ENCODE results near the gene SDHC. TPM values are rescaled to one million over a fixed set of nuclear protein-coding genes. Genes with fewer than 3 reads are reported as not detected.
"Not testable (repeated sequence)": the region's sequence is repeated elsewhere in the genome, so short reads cannot be mapped to it uniquely, and the experiment has no call there.

The SDHC gene
- total and polyA plus RNA-seq, 2 donors = 19.8 to 93.5 TPM

GRCh38 chr1:161402446-161402845, 88.3 kb downstream of the SDHC start:
- 98% methylated on average over 3 of the region's 3 CpGs for WGBS
- Histone ChIP-seq H3K9me3 (ENCODE audit: control insufficient read depth in 2 of 2, insufficient read depth in 1 of 2, low read length in 1 of 2) (peaks cover 0 to 9% of the 10 kb centered on the region in 2 donors), H3K4me1 (ENCODE audit: control insufficient read depth in 2 of 2, insufficient read depth in 2 of 2, low read length in 2 of 2) (peaks cover 4 to 5% of the 10 kb centered on the region in 2 donors), H3K27ac (ENCODE audit: low read depth in 1 of 2, low read length in 1 of 2) (no peak overlapping the region), H3K4me3 (ENCODE audit: low read length in 2 of 2) (no peak overlapping the region), H3K27me3 (ENCODE audit: control insufficient read depth in 2 of 2, insufficient read depth in 1 of 2, low read length in 1 of 2) (peaks cover 0 to 11% of the 10 kb centered on the region in 2 donors), H3K36me3 (ENCODE audit: control insufficient read depth in 2 of 2, insufficient read depth in 2 of 2, low read length in 1 of 2) (no peaks in the 10 kb centered on the region)
- DNase-seq (ENCODE audit: low read depth in 6 of 9, low spot score in 9 of 9) = no peak

- 64% methylated on average over 11 of the region's 11 CpGs for whole genome bisulfite sequencing
- Histone ChIP-seq H3K27ac (ENCODE audit: low read depth in 1 of 2, low read length in 1 of 2) (no peak overlapping the region), H3K4me1 (ENCODE audit: control insufficient read depth in 2 of 2, insufficient read depth in 2 of 2, low read length in 2 of 2) (peaks cover under 1 to 4% of the 10 kb centered on the region in 2 donors), H3K9me3 (ENCODE audit: control insufficient read depth in 2 of 2, insufficient read depth in 1 of 2, low read length in 1 of 2) (peaks cover 0 to 6% of the 10 kb centered on the region in 2 donors), H3K4me3 (ENCODE audit: low read length in 2 of 2) (no peak overlapping the region), H3K27me3 (ENCODE audit: control insufficient read depth in 2 of 2, insufficient read depth in 1 of 2, low read length in 1 of 2) (peaks cover 0 to 11% of the 10 kb centered on the region in 2 donors), H3K36me3 (ENCODE audit: control insufficient read depth in 2 of 2, insufficient read depth in 2 of 2, low read length in 1 of 2) (no peaks in the 10 kb centered on the region)
- no peak for DNase-seq (ENCODE audit: low read depth in 6 of 9, low spot score in 9 of 9)
Measured at GRCh38 chr1:161404051-161404597, 89.9 kb downstream of the SDHC start.

- WGBS = 98% methylated on average over 17 of the region's 17 CpGs
- peaks cover 0 to 11% of the 10 kb centered on the region in 2 donors for H3K27me3 ChIP-seq (ENCODE audit: control insufficient read depth in 2 of 2, insufficient read depth in 1 of 2, low read length in 1 of 2)
- H3K4me1 ChIP-seq (ENCODE audit: control insufficient read depth in 2 of 2, insufficient read depth in 2 of 2, low read length in 2 of 2); H3K27ac ChIP-seq (ENCODE audit: low read depth in 1 of 2, low read length in 1 of 2); H3K36me3 ChIP-seq (ENCODE audit: control insufficient read depth in 2 of 2, insufficient read depth in 2 of 2, low read length in 1 of 2); H3K9me3 ChIP-seq (ENCODE audit: control insufficient read depth in 2 of 2, insufficient read depth in 1 of 2, low read length in 1 of 2); DNase-seq (ENCODE audit: low read depth in 6 of 9, low spot score in 9 of 9); H3K4me3 ChIP-seq (ENCODE audit: low read length in 2 of 2): not testable (repeated sequence)
Measured at GRCh38 chr1:161406551-161406950, 92.4 kb downstream of the SDHC start.

GRCh38 chr1:161407451-161407985, 93.3 kb downstream of the SDHC start:
- Histone ChIP-seq H3K9me3 (ENCODE audit: control insufficient read depth in 2 of 2, insufficient read depth in 1 of 2, low read length in 1 of 2) (peaks cover 0 to 5% of the 10 kb centered on the region in 2 donors), H3K4me3 (ENCODE audit: low read length in 2 of 2) (no peak overlapping the region), H3K4me1 (ENCODE audit: control insufficient read depth in 2 of 2, insufficient read depth in 2 of 2, low read length in 2 of 2) (peaks cover 0 to 3% of the 10 kb centered on the region in 2 donors), H3K27me3 (ENCODE audit: control insufficient read depth in 2 of 2, insufficient read depth in 1 of 2, low read length in 1 of 2) (peaks cover 0 to 11% of the 10 kb centered on the region in 2 donors), H3K36me3 (ENCODE audit: control insufficient read depth in 2 of 2, insufficient read depth in 2 of 2, low read length in 1 of 2) (no peaks in the 10 kb centered on the region), H3K27ac (ENCODE audit: low read depth in 1 of 2, low read length in 1 of 2) (no peak overlapping the region)
- WGBS = 95% methylated on average over 6 of the region's 6 CpGs
- DNase-seq (ENCODE audit: low read depth in 6 of 9, low spot score in 9 of 9) = no peak

GRCh38 chr1:161408429-161409052, 94.4 kb downstream of the SDHC start:
- H3K36me3 ChIP-seq (ENCODE audit: control insufficient read depth in 2 of 2, insufficient read depth in 2 of 2, low read length in 1 of 2) = no peaks in the 10 kb centered on the region
- no peak overlapping the region for H3K27ac ChIP-seq (ENCODE audit: low read depth in 1 of 2, low read length in 1 of 2)
- no peak overlapping the region for H3K4me3 ChIP-seq (ENCODE audit: low read length in 2 of 2)
- no peak for DNase-seq (ENCODE audit: low read depth in 6 of 9, low spot score in 9 of 9)
- peaks cover 0 to 5% of the 10 kb centered on the region in 2 donors for H3K9me3 ChIP-seq (ENCODE audit: control insufficient read depth in 2 of 2, insufficient read depth in 1 of 2, low read length in 1 of 2)
- peaks cover 0 to 5% of the 10 kb centered on the region in 2 donors for H3K27me3 ChIP-seq (ENCODE audit: control insufficient read depth in 2 of 2, insufficient read depth in 1 of 2, low read length in 1 of 2)
- WGBS = 92% methylated on average over 3 of the region's 3 CpGs
- peaks cover 0 to 3% of the 10 kb centered on the region in 2 donors for H3K4me1 ChIP-seq (ENCODE audit: control insufficient read depth in 2 of 2, insufficient read depth in 2 of 2, low read length in 2 of 2)

GRCh38 chr1:161409848-161410635, 95.9 kb downstream of the SDHC start:
- H3K4me1 ChIP-seq (ENCODE audit: control insufficient read depth in 2 of 2, insufficient read depth in 2 of 2, low read length in 2 of 2); H3K36me3 ChIP-seq (ENCODE audit: control insufficient read depth in 2 of 2, insufficient read depth in 2 of 2, low read length in 1 of 2); H3K27me3 ChIP-seq (ENCODE audit: control insufficient read depth in 2 of 2, insufficient read depth in 1 of 2, low read length in 1 of 2); H3K9me3 ChIP-seq (ENCODE audit: control insufficient read depth in 2 of 2, insufficient read depth in 1 of 2, low read length in 1 of 2); H3K4me3 ChIP-seq (ENCODE audit: low read length in 2 of 2); DNase-seq (ENCODE audit: low read depth in 6 of 9, low spot score in 9 of 9): not testable (repeated sequence)
- 93% methylated on average over 13 of the region's 13 CpGs for WGBS
- peak overlapping the region in 1 of 2 donors; percentile 42 for H3K27ac ChIP-seq (ENCODE audit: low read depth in 1 of 2, low read length in 1 of 2)

- H3K27me3 ChIP-seq (ENCODE audit: control insufficient read depth in 2 of 2, insufficient read depth in 1 of 2, low read length in 1 of 2); H3K4me1 ChIP-seq (ENCODE audit: control insufficient read depth in 2 of 2, insufficient read depth in 2 of 2, low read length in 2 of 2); H3K36me3 ChIP-seq (ENCODE audit: control insufficient read depth in 2 of 2, insufficient read depth in 2 of 2, low read length in 1 of 2); H3K9me3 ChIP-seq (ENCODE audit: control insufficient read depth in 2 of 2, insufficient read depth in 1 of 2, low read length in 1 of 2); H3K4me3 ChIP-seq (ENCODE audit: low read length in 2 of 2); DNase-seq (ENCODE audit: low read depth in 6 of 9, low spot score in 9 of 9); H3K27ac ChIP-seq (ENCODE audit: low read depth in 1 of 2, low read length in 1 of 2): not testable (repeated sequence)
- 93% methylated on average over 4 of the region's 4 CpGs for WGBS
Measured at GRCh38 chr1:161410636-161410970, 96.4 kb downstream of the SDHC start.
